ENCODE data around the gene MEIS1.

MEIS1 gene

GRCh38 chr2:66507673-66508201 is 72.8 kb downstream of the MEIS1 start:
- no peak for DNase-seq (ENCODE audit: low read depth in 2 of 2)

- no peak for DNase-seq (ENCODE audit: low read depth in 2 of 2)
Observed at GRCh38 chr2:66508484-66509071, 73.7 kb downstream of the MEIS1 start.

- no peak for DNase-seq (ENCODE audit: low read depth in 2 of 2)
Observed at GRCh38 chr2:66509326-66509811, 74.4 kb downstream of the MEIS1 start.

- no peak for DNase-seq (ENCODE audit: low read depth in 2 of 2)
Observed at GRCh38 chr2:66512626-66513025, 77.7 kb downstream of the MEIS1 start.

GRCh38 chr2:66515743-66516142 is 80.8 kb downstream of the MEIS1 start:
- no peak for DNase-seq (ENCODE audit: low read depth in 2 of 2)

GRCh38 chr2:66516499-66516898 is 81.6 kb downstream of the MEIS1 start:
- DNase-seq (ENCODE audit: low read depth in 2 of 2), result no peak

GRCh38 chr2:66517772-66518171 is 82.8 kb downstream of the MEIS1 start:
- no peak for DNase-seq (ENCODE audit: low read depth in 2 of 2)

GRCh38 chr2:66519264-66519843 is 84.4 kb downstream of the MEIS1 start:
- no peak for DNase-seq (ENCODE audit: low read depth in 2 of 2)

GRCh38 chr2:66521291-66521922 is 86.5 kb downstream of the MEIS1 start:
- no peak for DNase-seq (ENCODE audit: low read depth in 2 of 2)

- no peak for DNase-seq (ENCODE audit: low read depth in 2 of 2)
Observed at GRCh38 chr2:66522611-66523376, 87.9 kb downstream of the MEIS1 start.

GRCh38 chr2:66523377-66523969 is 88.5 kb downstream of the MEIS1 start:
- no peak for DNase-seq (ENCODE audit: low read depth in 2 of 2)

- no peak for DNase-seq (ENCODE audit: low read depth in 2 of 2)
Observed at GRCh38 chr2:66523990-66524389, 89.1 kb downstream of the MEIS1 start.

GRCh38 chr2:66525606-66526005 is 90.7 kb downstream of the MEIS1 start:
- DNase-seq (ENCODE audit: low read depth in 2 of 2), result no peak

- DNase-seq (ENCODE audit: low read depth in 2 of 2), result no peak
Observed at GRCh38 chr2:66526180-66526579, 91.3 kb downstream of the MEIS1 start.

- no peak for DNase-seq (ENCODE audit: low read depth in 2 of 2)
Observed at GRCh38 chr2:66528974-66529724, 94.2 kb downstream of the MEIS1 start.

- no peak for DNase-seq (ENCODE audit: low read depth in 2 of 2)
Observed at GRCh38 chr2:66530651-66531050, 95.7 kb downstream of the MEIS1 start.

GRCh38 chr2:66531155-66531554 is 96.2 kb downstream of the MEIS1 start:
- DNase-seq (ENCODE audit: low read depth in 2 of 2), result no peak

- DNase-seq (ENCODE audit: low read depth in 2 of 2), result no peak
Observed at GRCh38 chr2:66531567-66531966, 96.6 kb downstream of the MEIS1 start.

GRCh38 chr2:66532972-66533868 is 98.3 kb downstream of the MEIS1 start:
- DNase-seq (ENCODE audit: low read depth in 2 of 2), result no peak

- no peak for DNase-seq (ENCODE audit: low read depth in 2 of 2)
Observed at GRCh38 chr2:66534461-66534860, 99.5 kb downstream of the MEIS1 start.

Measured in stimulated activated CD8-positive, alpha-beta memory T cell treated with anti-CD3 and anti-CD28 coated beads, Interleukin-7, amount 100 ng/mL, for 1 hour (primary cell).